Measurements from ENCODE around the gene HMGA1.

Gene HMGA1

DNA sequence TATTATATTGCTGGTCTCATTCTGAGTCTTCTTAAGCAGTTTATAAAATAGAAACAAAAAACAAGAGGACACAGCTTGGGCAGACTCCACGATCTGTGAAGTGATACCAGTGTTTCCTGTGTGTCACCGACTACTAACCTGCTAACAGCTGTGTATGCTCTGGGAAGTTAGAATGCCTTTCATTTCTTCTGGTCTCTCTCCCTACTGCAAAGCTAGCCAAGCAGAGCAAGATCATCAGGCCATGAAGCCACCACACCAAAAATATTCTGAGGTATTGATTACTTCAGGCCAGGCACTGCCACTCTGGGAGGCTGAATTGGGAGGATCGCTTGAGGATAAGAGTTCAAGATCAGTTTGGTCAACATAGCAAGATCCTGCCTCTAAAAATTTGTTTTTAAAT, 59.0 kb downstream of the HMGA1 start:
- no peak for DNase-seq (ENCODE audit: low spot score)
- TF ChIP-seq CTCF (IDR thresholded peaks at IDR 0.05) = no peak
- Histone ChIP-seq H3K27ac (peak overlapping the region in 1 of 2 donors; percentile 46), H3K4me3 (no peak overlapping the region)
